ENCODE results near the gene METTL3. TPM values are rescaled to one million over a fixed set of nuclear protein-coding genes. Genes with fewer than 3 reads are reported as not detected.
A peak's percentile ranks its signal among the peaks of the same experiment; 100 is the strongest.

The METTL3 gene
- total RNA-seq, 4 donors from 2014 or later, result 45.3 to 65.4 (median 58.6) TPM

- Histone ChIP-seq H3K9me3 (no peaks in the 10 kb centered on the region), H3K4me3 (no peak overlapping the region), H3K4me1 (no peaks in the 10 kb centered on the region), H3K27ac (no peak overlapping the region), H3K27me3 (no peaks in the 10 kb centered on the region), H3K36me3 (peaks cover 2 to 100% (median 39%) of the 10 kb centered on the region in 3 donors)
- TF ChIP-seq POLR2A (IDR thresholded peaks at IDR 0.05), result no peak
- TF ChIP-seq, protein P1, sequence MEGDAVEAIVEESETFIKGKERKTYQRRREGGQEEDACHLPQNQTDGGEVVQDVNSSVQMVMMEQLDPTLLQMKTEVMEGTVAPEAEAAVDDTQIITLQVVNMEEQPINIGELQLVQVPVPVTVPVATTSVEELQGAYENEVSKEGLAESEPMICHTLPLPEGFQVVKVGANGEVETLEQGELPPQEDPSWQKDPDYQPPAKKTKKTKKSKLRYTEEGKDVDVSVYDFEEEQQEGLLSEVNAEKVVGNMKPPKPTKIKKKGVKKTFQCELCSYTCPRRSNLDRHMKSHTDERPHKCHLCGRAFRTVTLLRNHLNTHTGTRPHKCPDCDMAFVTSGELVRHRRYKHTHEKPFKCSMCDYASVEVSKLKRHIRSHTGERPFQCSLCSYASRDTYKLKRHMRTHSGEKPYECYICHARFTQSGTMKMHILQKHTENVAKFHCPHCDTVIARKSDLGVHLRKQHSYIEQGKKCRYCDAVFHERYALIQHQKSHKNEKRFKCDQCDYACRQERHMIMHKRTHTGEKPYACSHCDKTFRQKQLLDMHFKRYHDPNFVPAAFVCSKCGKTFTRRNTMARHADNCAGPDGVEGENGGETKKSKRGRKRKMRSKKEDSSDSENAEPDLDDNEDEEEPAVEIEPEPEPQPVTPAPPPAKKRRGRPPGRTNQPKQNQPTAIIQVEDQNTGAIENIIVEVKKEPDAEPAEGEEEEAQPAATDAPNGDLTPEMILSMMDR (IDR thresholded peaks at IDR 0.05), result no peak
- no peak for TF ChIP-seq EP300 (IDR thresholded peaks at IDR 0.05)
- DNase-seq (ENCODE audit: low spot score in 2 of 2), result no peak
- 87 to 92% methylated on average over 2 of the region's 2 CpGs for WGBS, 2 donors
Measured at GRCh38 chr14:21496453-21496852, 14.7 kb downstream of the METTL3 start.

DNA sequence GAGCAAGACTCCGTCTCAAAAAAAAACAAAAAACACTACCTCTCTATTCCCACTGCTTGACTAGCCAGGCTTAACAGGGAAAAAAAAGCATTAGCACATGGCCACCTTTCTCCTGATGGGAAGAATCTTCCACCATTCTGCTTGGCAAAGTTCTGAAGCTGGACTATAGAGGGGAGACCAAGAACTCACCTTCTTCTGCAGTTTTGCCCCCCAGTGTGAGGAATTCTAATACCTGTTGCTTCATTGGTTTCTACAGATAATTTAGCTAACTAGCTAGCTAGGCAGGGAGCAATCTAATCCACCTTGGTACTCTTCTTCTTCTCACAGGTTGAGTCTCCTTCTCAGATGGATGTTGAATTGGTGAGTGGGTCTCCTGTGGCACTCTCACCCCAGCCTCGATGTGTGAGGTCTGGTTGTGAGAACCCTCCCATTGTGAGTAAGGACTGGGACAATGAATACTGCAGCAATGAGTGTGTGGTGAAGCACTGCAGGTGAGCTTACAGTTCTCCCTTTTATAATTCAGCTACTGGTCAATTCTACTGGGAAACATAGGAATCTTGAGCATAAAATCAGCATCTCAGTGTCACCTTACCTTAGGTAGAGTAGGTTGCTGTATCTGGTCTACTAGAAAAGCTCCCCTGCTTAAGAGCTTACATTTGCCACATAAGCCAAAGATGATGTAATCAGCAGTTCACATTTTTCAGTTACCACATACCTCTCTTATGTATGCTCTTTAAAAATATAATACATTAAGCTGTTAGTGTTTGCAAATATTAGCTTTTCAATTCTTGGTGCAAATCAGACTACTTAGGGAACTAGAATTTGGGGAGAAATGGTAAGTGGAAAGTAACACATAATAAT is 16.0 kb downstream of the METTL3 start:
- Histone ChIP-seq H3K9me3 (no peaks in the 10 kb centered on the region), H3K4me1 (no peaks in the 10 kb centered on the region), H3K4me3 (no peak overlapping the region), H3K27ac (no peak overlapping the region), H3K36me3 (peaks cover 0 to 100% (median 44%) of the 10 kb centered on the region in 3 donors), H3K27me3 (no peaks in the 10 kb centered on the region)
- WGBS, 2 donors, result 58 to 64% methylated on average over 2 of the region's 2 CpGs
- no peak for DNase-seq (ENCODE audit: low spot score in 2 of 2)
- no peak for TF ChIP-seq POLR2A (IDR thresholded peaks at IDR 0.05)
- no peak for TF ChIP-seq EP300 (IDR thresholded peaks at IDR 0.05)
- TF ChIP-seq, protein P1 (IDR thresholded peaks at IDR 0.05), result no peak

GRCh38 chr14:21486640-21487087 is 24.5 kb downstream of the METTL3 start:
- Histone ChIP-seq H3K4me3 (no peak overlapping the region), H3K9me3 (no peaks in the 10 kb centered on the region), H3K4me1 (peaks cover 0 to 26% (median 1%) of the 10 kb centered on the region in 4 donors), H3K27me3 (no peaks in the 10 kb centered on the region), H3K36me3 (peaks cover 0 to 44% (median 28%) of the 10 kb centered on the region in 3 donors), H3K27ac (peak overlapping the region in 2 of 4 donors; percentile 14 to 26)
- no peak for DNase-seq (ENCODE audit: low spot score in 2 of 2)
- TF ChIP-seq EP300 (IDR thresholded peaks at IDR 0.05), result no peak
- TF ChIP-seq POLR2A (IDR thresholded peaks at IDR 0.05), result no peak
- TF ChIP-seq, protein P1 (IDR thresholded peaks at IDR 0.05), result no peak
- WGBS, 2 donors, result 18 to 30% methylated on average over 1 of the region's 1 CpG

DNA sequence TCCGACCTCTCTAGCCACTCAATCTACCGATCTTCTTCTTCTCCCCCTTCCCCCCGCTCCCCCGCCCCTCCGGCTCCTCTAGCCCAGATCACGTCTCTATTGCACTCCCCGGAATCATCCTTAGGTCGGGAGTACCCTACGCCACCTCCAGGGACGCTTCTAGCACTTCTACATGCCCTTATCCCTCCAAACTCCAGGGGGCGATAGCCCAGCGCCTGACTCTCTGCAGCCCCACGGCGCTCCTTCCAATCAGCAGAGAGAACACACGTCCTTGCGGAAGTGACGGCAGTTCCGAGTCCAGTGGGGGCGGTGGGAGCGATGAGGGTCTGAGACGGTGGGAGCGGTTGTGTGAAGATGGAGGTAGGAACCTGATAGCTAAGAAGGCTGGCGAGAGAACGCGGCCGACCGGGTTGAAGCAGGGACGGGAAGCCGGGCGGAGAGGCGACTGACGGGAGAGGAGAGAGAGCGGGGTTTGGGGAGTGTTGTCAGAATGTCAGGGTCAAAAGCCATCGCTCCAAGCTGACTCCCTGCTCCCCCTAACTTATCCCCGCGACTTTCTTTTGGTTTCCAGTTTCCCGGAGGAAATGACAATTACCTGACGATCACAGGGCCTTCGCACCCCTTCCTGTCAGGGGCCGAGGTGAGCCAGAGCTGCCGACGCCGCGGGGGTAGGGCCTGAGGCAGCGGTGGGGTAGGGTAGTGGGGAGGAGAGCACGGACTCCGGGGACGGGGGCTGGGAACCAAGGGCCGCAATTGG is 34.0 kb downstream of the METTL3 start, which contains the start of the genes RAB2B and TOX4:
TSS of gene RAB2B (minus strand) at position 35 of the 757 bp plus-strand sequence. CDS start 87 bp downstream, outside the sequence.
TSS of gene TOX4 (plus strand) at position 271 of the 757 bp plus-strand sequence. CDS start at position 355, 84 bp downstream.
- 1% methylated on average over 49 of the region's 49 CpGs for WGBS, 2 donors
- TF ChIP-seq POLR2A (IDR thresholded peaks at IDR 0.05) (peak in 1 of 2 donors; percentile 68), EP300 (IDR thresholded peaks at IDR 0.05) (peak; percentile 77 to 94)
- TF ChIP-seq, protein P1 (IDR thresholded peaks at IDR 0.05), result peak; percentile 96 to 100 (median 98)

More for the DNA sequence above, 34.0 kb downstream of the METTL3 start, which contains the start of the genes RAB2B and TOX4:
- Histone ChIP-seq H3K9me3 (no peaks in the 10 kb centered on the region), H3K27me3 (no peaks in the 10 kb centered on the region), H3K36me3 (peaks cover 0 to 34% (median 0%) of the 10 kb centered on the region in 3 donors), H3K27ac (peak within 1 kb of the TSS; percentile 73 to 97 (median 92)), H3K4me1 (peaks cover 0 to 31% (median 16%) of the 10 kb centered on the region in 4 donors), H3K4me3 (peak within 1 kb of the TSS; percentile 67 to 94 (median 82))
- DNase-seq (ENCODE audit: low spot score in 2 of 2), result peak; percentile 88 to 96

All from tibial nerve (tissue), 4 donors.